Liver (tissue), 9 donors: ENCODE results near the gene SPEG. TPM values are rescaled to one million over a fixed set of nuclear protein-coding genes. Genes with fewer than 3 reads are reported as not detected.

ENCODE experiments used
- DNase-seq: peaks from one replicate; pipeline ENCODE4 v3.0.0-alpha.2; 2017; ENCODE audit warnings: low spot score
- H3K27ac ChIP-seq, 2 donors: one replicate each; pipeline ENCODE4 v1.7.0; 2013; ENCODE audit warnings: inconsistent platforms in 2 of 2, low read length in 2 of 2, control low read depth in 1 of 2, low read depth in 1 of 2, mild to moderate bottlenecking in 1 of 2
- H3K27me3 ChIP-seq, 4 donors: one replicate each; pipeline versions ENCODE4 v1.6.1 to v1.7.0; 2013; ENCODE audit warnings: low read length in 3 of 4, inconsistent platforms in 1 of 4, mild to moderate bottlenecking in 1 of 4, moderate library complexity in 1 of 4; ENCODE audit not compliant: control insufficient read depth in 4 of 4, insufficient read depth in 4 of 4
- H3K36me3 ChIP-seq, 4 donors: one replicate each; pipeline versions ENCODE4 v1.6.1 to v1.7.0; 2013; ENCODE audit warnings: low read length in 3 of 4, mild to moderate bottlenecking in 3 of 4, low read depth in 1 of 4, moderate library complexity in 1 of 4; ENCODE audit not compliant: control insufficient read depth in 4 of 4, insufficient read depth in 3 of 4
- H3K4me1 ChIP-seq, 4 donors: one replicate each; pipeline versions ENCODE4 v1.6.1 to v1.7.0; 2013; ENCODE audit warnings: low read length in 3 of 4, mild to moderate bottlenecking in 3 of 4, moderate library complexity in 1 of 4; ENCODE audit not compliant: control insufficient read depth in 4 of 4, insufficient read depth in 4 of 4
- H3K4me3 ChIP-seq, 3 donors: one replicate each; pipeline versions ENCODE4 v1.6.1 to v1.7.0; 2013; ENCODE audit warnings: low read length in 3 of 3, control low read depth in 1 of 3, low read depth in 1 of 3, mild to moderate bottlenecking in 1 of 3
- H3K9ac ChIP-seq, 2 donors: one replicate each; pipeline ENCODE4 v1.7.0; 2013; ENCODE audit warnings: low read length in 2 of 2, mild to moderate bottlenecking in 2 of 2, moderate library complexity in 2 of 2, control low read depth in 1 of 2, low read depth in 1 of 2
- H3K9me3 ChIP-seq, 4 donors: one replicate each; pipeline versions ENCODE4 v1.6.1 to v1.7.0; 2013; ENCODE audit warnings: low read length in 3 of 4; ENCODE audit not compliant: control insufficient read depth in 4 of 4
- ATF3 ChIP-seq: IDR thresholded peaks from 2 replicates; pipeline ENCODE4 v1.6.1; 2016; ENCODE audit warnings: antibody characterized with exemption
- CTCF ChIP-seq: fragments of 150-350 bp; IDR thresholded peaks from 2 replicates; pipeline ENCODE4 v1.5.1; 2017; ENCODE audit warnings: improper control_type of control experiment, low read depth, low read length; ENCODE audit not compliant: missing input control
- EGR1 ChIP-seq, 2 donors: IDR thresholded peaks; 2 replicates each; pipeline ENCODE4 v1.6.1; 2016 to 2018; ENCODE audit warnings: antibody characterized with exemption in 2 of 2, low read depth in 2 of 2
- GABPA ChIP-seq, 2 donors: IDR thresholded peaks in 1 of 2; conservative IDR thresholded peaks in 1 of 2; 2 replicates each; pipeline ENCODE4 v1.6.1; 2016; ENCODE audit warnings: antibody characterized with exemption in 2 of 2, mild to moderate bottlenecking in 1 of 2, moderate library complexity in 1 of 2
- HNF4A ChIP-seq, 2 donors: conservative IDR thresholded peaks; 2 replicates each; pipeline ENCODE4 v1.6.1; 2016; ENCODE audit warnings: antibody characterized with exemption in 2 of 2, mild to moderate bottlenecking in 2 of 2
- JUND ChIP-seq, 2 donors: IDR thresholded peaks; 2 replicates each; pipeline ENCODE4 v1.6.1; 2016; ENCODE audit warnings: antibody characterized with exemption in 2 of 2
- MAX ChIP-seq: IDR thresholded peaks from 2 replicates; pipeline ENCODE4 v1.6.1; 2016; ENCODE audit warnings: antibody characterized with exemption
- NR2F2 ChIP-seq: IDR thresholded peaks from 2 replicates; pipeline ENCODE4 v1.6.1; 2016; ENCODE audit warnings: antibody characterized with exemption
- RAD21 ChIP-seq, 2 donors: IDR thresholded peaks; 2 replicates each; pipeline ENCODE4 v1.6.1; 2016; ENCODE audit warnings: antibody characterized with exemption in 2 of 2, mild to moderate bottlenecking in 2 of 2
- REST ChIP-seq: IDR thresholded peaks from 2 replicates; pipeline ENCODE4 v1.6.1; 2016; ENCODE audit warnings: antibody characterized with exemption, mild to moderate bottlenecking
- RXRA ChIP-seq, 2 donors: IDR thresholded peaks; 2 replicates each; pipeline ENCODE4 v1.6.1; 2017 to 2018; ENCODE audit warnings: antibody characterized with exemption in 2 of 2, mild to moderate bottlenecking in 1 of 2
- SP1 ChIP-seq: IDR thresholded peaks from 2 replicates; pipeline ENCODE4 v1.6.1; 2018; ENCODE audit warnings: antibody characterized with exemption, mild to moderate bottlenecking
- YY1 ChIP-seq: IDR thresholded peaks from 2 replicates; pipeline ENCODE4 v1.6.1; 2016; ENCODE audit warnings: antibody characterized with exemption, mild to moderate bottlenecking
- ZBTB33 ChIP-seq: IDR thresholded peaks from 2 replicates; pipeline ENCODE4 v1.6.1; 2016; ENCODE audit warnings: antibody characterized with exemption
- WGBS: extraction: QIAGEN DNeasy Blood & Tissue Kit; methylation state at CpG from one replicate; pipeline ENCODE4 v1.1.7; 2013; 5-methylcytosine and 5-hydroxymethylcytosine counted together
- polyA plus RNA-seq, 2 donors: library from polyadenylated mRNA; stranded (reverse) in 1 of 2; unstranded in 1 of 2; fragments of 200-250 nt in 1 of 2; fragments of >200 nt in 1 of 2; fragmentation: Nextera tagmentation in 1 of 2; extraction: Ambion mirVana in 1 of 2; gene quantifications; one replicate each; pipeline versions ENCODE4 v1.2.1 to v1.2.3, GENCODE V29; 2013 to 2015
- total RNA-seq, 2 donors: library from RNA; depleted of rRNA; stranded (reverse); fragments of >200 nt; gene quantifications; one replicate each; pipeline ENCODE4 v1.2.3, GENCODE V29; 2014
- donor health status: healthy.
- donor health status: healthy.
- donor health status: healthy.
- donor health status: healthy.
- donor health status: healthy.

The SPEG gene
- total and polyA plus RNA-seq, 4 donors = 0.51 to 0.96 (median 0.66) TPM

GRCh38 chr2:219434468-219434717 lies 250 bp upstream of the SPEG start:
- peaks cover 0 to 7% (median 4%) of the 10 kb centered on the region in 4 donors for H3K27me3 ChIP-seq

GRCh38 chr2:219435701-219436100 lies 1.1 kb downstream of the SPEG start:
- H3K27me3 ChIP-seq = peaks cover 0 to 9% (median 4%) of the 10 kb centered on the region in 4 donors
- H3K36me3 ChIP-seq = no peaks in the 10 kb centered on the region
- WGBS = 88% methylated on average over 6 of the region's 6 CpGs
- no peak overlapping the region for H3K4me3 ChIP-seq
- no peaks in the 10 kb centered on the region for H3K9me3 ChIP-seq
- TF ChIP-seq JUND (IDR thresholded peaks at IDR 0.05) (no peak), REST (no peak), ATF3 (no peak), NR2F2 (no peak), MAX (no peak), RAD21 (IDR thresholded peaks at IDR 0.05) (no peak), RXRA (IDR thresholded peaks at IDR 0.05) (no peak), EGR1 (IDR thresholded peaks at IDR 0.05; ENCODE audit: low read depth in 2 of 2) (no peak), CTCF (no peak)
- DNase-seq = no peak
- H3K27ac ChIP-seq = no peak overlapping the region
- H3K4me1 ChIP-seq = peaks cover 0 to 5% (median 2%) of the 10 kb centered on the region in 4 donors
- no peak overlapping the region for H3K9ac ChIP-seq

More at GRCh38 chr2:219434468-219434717, 250 bp upstream of the SPEG start:
- no peak overlapping the region for H3K27ac ChIP-seq
- peaks cover 0 to 5% (median 2%) of the 10 kb centered on the region in 4 donors for H3K4me1 ChIP-seq
- DNase-seq = no peak
- 26% methylated on average over 9 of the region's 9 CpGs for WGBS
- TF ChIP-seq JUND (IDR thresholded peaks at IDR 0.05) (no peak), GABPA (IDR thresholded peaks at IDR 0.05 in 1 of 2, conservative IDR thresholded peaks at IDR 0.05 in 1 of 2) (no peak), RXRA (IDR thresholded peaks at IDR 0.05) (no peak), ZBTB33 (no peak), SP1 (no peak), YY1 (no peak), CTCF (no peak), HNF4A (conservative IDR thresholded peaks at IDR 0.05) (no peak), ATF3 (no peak), EGR1 (IDR thresholded peaks at IDR 0.05; ENCODE audit: low read depth in 2 of 2) (no peak)
- no peak overlapping the region for H3K4me3 ChIP-seq
- no peak overlapping the region for H3K9ac ChIP-seq
- no peaks in the 10 kb centered on the region for H3K9me3 ChIP-seq
- H3K36me3 ChIP-seq = no peaks in the 10 kb centered on the region
